ENCODE results near the gene LRRC25. TPM values are rescaled to one million over a fixed set of nuclear protein-coding genes. Genes with fewer than 3 reads are reported as not detected.

Gene LRRC25
- polyA plus RNA-seq, 1 donor (not counting 4 experiments of a cell fraction or from before 2014, with no cell fraction given): not detected

- H3K9me3 ChIP-seq (ENCODE audit: control insufficient read depth, low read depth, low read length): no peaks in the 10 kb centered on the region
- H3K4me3 ChIP-seq (ENCODE audit: control insufficient read depth in 2 of 3, extremely low read depth in 1 of 3, insufficient read depth in 2 of 3, low read depth in 1 of 3, low read length in 3 of 3): no peak overlapping the region
- peaks cover 10% of the 10 kb centered on the region for H3K79me2 ChIP-seq (ENCODE audit: control insufficient read depth, insufficient read depth, low read length)
- H3K9ac ChIP-seq (ENCODE audit: control insufficient read depth, extremely low read depth, insufficient read depth, low read length): no peak overlapping the region
- no peaks in the 10 kb centered on the region for H4K20me1 ChIP-seq (ENCODE audit: control insufficient read depth, extremely low read depth, insufficient read depth, low read length)
- FAIRE-seq: no peak
- no peak overlapping the region for H2AFZ ChIP-seq (ENCODE audit: control insufficient read depth, low read length)
- H3K9me1 ChIP-seq (ENCODE audit: control insufficient read depth, extremely low read depth, insufficient read depth, low read length): peaks cover 8% of the 10 kb centered on the region
- H3K36me3 ChIP-seq (ENCODE audit: control insufficient read depth in 2 of 2, extremely low read depth in 1 of 2, insufficient read depth in 2 of 2, low read length in 2 of 2): peaks cover 39 to 48% of the 10 kb centered on the region in 2 experiments
- H3K4me1 ChIP-seq (ENCODE audit: control insufficient read depth, extremely low read depth, insufficient read depth, low read length): peaks cover 13% of the 10 kb centered on the region
- no peak for DNase-seq (ENCODE audit: low read depth, low spot score)
- H3K27me3 ChIP-seq (ENCODE audit: control insufficient read depth, extremely low read depth, insufficient read depth, low read length): no peaks in the 10 kb centered on the region
- dilution Hi-C loops (cut with MboI; ENCODE audit: extremely low pct_ligation_motif_present, low sequenced_read_pairs): no loop called here
- H3K27ac ChIP-seq (ENCODE audit: control insufficient read depth, insufficient read depth, low read length): no peak overlapping the region
- H3K4me2 ChIP-seq (ENCODE audit: control insufficient read depth, extremely low read depth, insufficient read depth, low read depth, low read length): no peak overlapping the region
- TF ChIP-seq EZH2 (IDR thresholded peaks at IDR 0.05; ENCODE audit: low read length): no peak
- no peak for TF ChIP-seq CTCF (optimal IDR thresholded peaks at IDR 0.05 in 1 of 3, IDR thresholded peaks at IDR 0.05 in 1 of 3, conservative IDR thresholded peaks at IDR 0.05 in 1 of 3; ENCODE audit: extremely low read depth in 1 of 3, insufficient read depth in 2 of 3, low read length in 3 of 3)
Observed at GRCh38 chr19:18444513-18444912, 47.1 kb upstream of the LRRC25 start.

- no peak for FAIRE-seq
- Histone ChIP-seq H3K36me3 (ENCODE audit: control insufficient read depth in 2 of 2, extremely low read depth in 1 of 2, insufficient read depth in 2 of 2, low read length in 2 of 2) (peaks cover 35 to 41% of the 10 kb centered on the region in 2 experiments), H3K4me3 (ENCODE audit: control insufficient read depth in 2 of 3, extremely low read depth in 1 of 3, insufficient read depth in 2 of 3, low read depth in 1 of 3, low read length in 3 of 3) (no peak overlapping the region), H3K9me1 (ENCODE audit: control insufficient read depth, extremely low read depth, insufficient read depth, low read length) (peaks cover 12% of the 10 kb centered on the region), H4K20me1 (ENCODE audit: control insufficient read depth, extremely low read depth, insufficient read depth, low read length) (no peaks in the 10 kb centered on the region), H3K79me2 (ENCODE audit: control insufficient read depth, insufficient read depth, low read length) (peaks cover 5% of the 10 kb centered on the region), H3K4me1 (ENCODE audit: control insufficient read depth, extremely low read depth, insufficient read depth, low read length) (peaks cover 20% of the 10 kb centered on the region), H3K27me3 (ENCODE audit: control insufficient read depth, extremely low read depth, insufficient read depth, low read length) (no peaks in the 10 kb centered on the region), H2AFZ (ENCODE audit: control insufficient read depth, low read length) (no peak overlapping the region), H3K9ac (ENCODE audit: control insufficient read depth, extremely low read depth, insufficient read depth, low read length) (no peak overlapping the region), H3K27ac (ENCODE audit: control insufficient read depth, insufficient read depth, low read length) (no peak overlapping the region), H3K9me3 (ENCODE audit: control insufficient read depth, low read depth, low read length) (no peaks in the 10 kb centered on the region), H3K4me2 (ENCODE audit: control insufficient read depth, extremely low read depth, insufficient read depth, low read depth, low read length) (no peak overlapping the region)
- DNase-seq (ENCODE audit: low read depth, low spot score): no peak
- TF ChIP-seq EZH2 (IDR thresholded peaks at IDR 0.05; ENCODE audit: low read length) (no peak), CTCF (optimal IDR thresholded peaks at IDR 0.05 in 1 of 3, IDR thresholded peaks at IDR 0.05 in 1 of 3, conservative IDR thresholded peaks at IDR 0.05 in 1 of 3; ENCODE audit: extremely low read depth in 1 of 3, insufficient read depth in 2 of 3, low read length in 3 of 3) (no peak)
- dilution Hi-C loops (cut with MboI; ENCODE audit: extremely low pct_ligation_motif_present, low sequenced_read_pairs): no loop called here
Observed at GRCh38 chr19:18443831-18444230, 46.4 kb upstream of the LRRC25 start.

Data from keratinocyte (primary cell).